GM19025 (cell line): ENCODE results near the gene ZNF709.
"Not testable (repeated sequence)": the region's sequence is repeated elsewhere in the genome, so short reads cannot be mapped to it uniquely, and the experiment has no call there.

Experiments used
- ATAC-seq: cut with Tn5 transposase; IDR thresholded peaks from one replicate; pipeline ENCODE4 v1.9.1; 2021; ENCODE audit warnings: mild to moderate bottlenecking, low read depth, moderate library complexity; ENCODE audit not compliant: unreplicated experiment

ZNF709 gene

DNA sequence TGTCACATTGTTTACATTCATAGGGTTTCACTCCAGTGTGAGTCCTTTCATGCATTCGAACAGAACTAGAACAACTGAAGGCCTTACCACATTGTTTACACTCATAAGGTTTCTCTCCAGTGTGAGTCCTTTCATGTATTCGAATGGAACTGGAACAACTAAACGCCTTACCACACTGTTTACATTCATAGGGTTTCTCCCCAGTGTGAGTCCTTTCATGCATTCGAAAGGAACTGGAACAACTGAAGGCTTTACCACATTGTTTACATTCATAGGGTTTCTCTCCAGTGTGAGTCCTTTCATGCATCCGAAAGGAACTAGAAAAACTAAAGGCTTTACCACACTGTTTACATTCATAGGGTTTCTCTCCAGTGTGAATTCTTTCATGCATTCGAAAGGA is 20.5 kb downstream of the ZNF709 start:
- not testable (repeated sequence) for ATAC-seq

DNA sequence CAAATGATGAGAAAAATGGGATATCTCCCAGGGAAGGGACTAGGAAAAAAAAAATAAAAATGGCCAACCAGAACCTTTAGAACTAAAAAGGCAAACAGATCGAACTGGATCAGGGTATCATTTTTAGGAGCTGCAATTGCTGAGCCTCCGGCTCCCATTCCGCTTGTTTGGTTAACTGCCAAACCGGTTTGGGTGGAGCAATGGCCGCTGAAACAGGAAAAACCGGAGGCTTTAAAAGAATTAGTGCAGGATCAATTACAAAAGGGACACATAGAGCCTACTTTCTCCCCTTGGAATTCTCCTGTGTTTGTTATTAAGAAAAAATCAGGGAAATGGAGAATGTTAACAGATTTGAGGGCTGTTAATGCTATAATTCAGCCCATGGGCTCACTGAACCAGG is 31.1 kb downstream of the ZNF709 start:
- no peak for ATAC-seq

- no peak for ATAC-seq
Observed at GRCh38 chr19:12450844-12451243, 33.8 kb downstream of the ZNF709 start.

- no peak for ATAC-seq
Observed at GRCh38 chr19:12448808-12449207, 35.8 kb downstream of the ZNF709 start.

DNA sequence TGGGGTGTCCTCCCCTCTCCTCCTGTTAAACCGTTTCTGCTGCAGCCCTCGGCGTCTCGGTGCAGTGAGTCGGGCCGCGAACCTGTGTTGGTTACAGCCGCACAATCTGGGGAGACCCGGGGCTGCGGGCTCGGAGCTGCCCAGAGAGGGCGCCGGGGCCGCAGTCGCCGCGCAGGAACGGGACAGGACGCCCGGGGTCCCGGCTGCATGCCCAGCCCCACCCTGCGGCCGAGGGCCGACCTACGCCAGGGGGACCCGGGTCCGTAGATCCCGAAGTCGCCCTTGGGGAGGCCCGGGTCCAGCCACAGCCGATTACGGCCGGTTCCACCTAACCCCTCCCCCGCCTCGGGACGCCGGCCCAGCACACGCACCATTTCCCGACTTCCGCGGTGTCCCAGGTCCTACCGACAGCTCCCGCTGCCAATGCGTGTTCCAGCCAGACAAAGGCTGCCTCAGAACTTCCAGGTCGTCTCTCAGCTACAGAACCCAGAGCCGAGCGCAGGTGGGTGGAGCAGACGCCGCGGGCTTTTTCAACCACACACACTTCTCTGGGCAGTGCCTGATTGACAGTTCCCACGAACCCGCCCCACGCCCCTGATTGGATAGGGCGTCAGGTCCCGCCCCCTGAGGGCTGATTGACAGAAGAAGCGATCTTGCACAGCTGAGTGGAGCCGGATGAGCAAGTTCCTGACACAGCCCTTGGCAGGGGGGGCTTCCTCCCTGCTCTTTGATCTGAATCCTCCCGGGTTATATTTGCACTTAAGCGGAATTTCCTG is 43.9 kb downstream of the ZNF709 start, which contains the start of gene ZNF443:
ZNF443 (minus strand) TSS at position 481 of the 776 bp plus-strand sequence; CDS start at position 374, 107 bp downstream.
- peak; percentile 96 for ATAC-seq

- ATAC-seq, result peak; percentile 18
Observed at GRCh38 chr19:12439686-12440540, 44.7 kb downstream of the ZNF709 start.

GRCh38 chr19:12430726-12431299 is 53.8 kb downstream of the ZNF709 start:
- ATAC-seq, result not testable (repeated sequence)

- ATAC-seq, result no peak
Observed at GRCh38 chr19:12425888-12426274, 58.7 kb downstream of the ZNF709 start.

GRCh38 chr19:12425236-12425887 is 59.3 kb downstream of the ZNF709 start:
- ATAC-seq, result no peak

DNA sequence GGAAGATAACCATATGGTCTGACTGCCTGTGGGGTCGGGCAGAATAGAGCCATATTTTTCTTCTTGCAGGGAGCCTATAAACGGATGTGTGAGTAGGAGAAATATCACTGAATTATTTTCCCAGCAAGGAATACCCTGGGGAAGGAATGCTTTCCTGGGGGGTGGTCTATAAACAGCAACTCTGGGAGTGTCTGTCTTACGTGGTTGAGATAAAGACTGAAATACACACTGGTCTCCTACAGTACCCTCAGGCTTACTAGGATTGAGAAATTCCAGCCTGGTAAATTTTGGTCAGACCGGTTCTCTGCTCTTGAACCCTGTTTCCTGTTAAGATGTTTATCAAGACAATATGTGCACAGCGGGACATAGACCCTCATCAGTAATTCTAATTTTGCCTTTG is 67.3 kb downstream of the ZNF709 start:
- ATAC-seq, result not testable (repeated sequence)

DNA sequence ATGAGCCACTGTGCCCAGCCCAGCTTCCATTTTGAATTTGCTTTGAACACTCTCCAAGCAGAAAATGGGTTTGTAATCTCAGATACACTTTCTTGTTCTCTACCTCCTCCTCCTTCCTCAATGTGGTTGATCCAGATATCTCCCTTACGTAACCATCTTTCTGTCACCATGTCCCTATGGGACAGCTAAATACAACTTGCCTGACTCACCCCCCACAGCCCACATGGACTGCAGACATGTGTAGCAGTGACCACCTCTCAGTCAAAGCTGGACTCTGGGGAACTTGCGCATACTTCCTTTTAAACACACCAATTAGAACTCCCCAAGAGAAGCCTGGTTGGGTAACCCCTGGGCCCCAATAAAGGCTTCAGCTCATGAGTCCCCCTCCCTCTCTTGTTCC is 72.7 kb downstream of the ZNF709 start:
- ATAC-seq, result no peak
